Uterus (tissue), 2 donors: ENCODE results near the gene RNF26.

ENCODE experiments used
- CTCF ChIP-seq, 4 experiments: fragments of 200-600 bp in 2 of 4; fragments of 450-650 bp in 2 of 4; sonication (generic) in 2 of 4; IDR thresholded peaks; one replicate each; pipeline ENCODE4 v1.5.1; 2016 to 2019; ENCODE audit warnings: antibody characterized with exemption in 4 of 4, mild to moderate bottlenecking in 2 of 4, moderate library complexity in 1 of 4
- POLR2A ChIP-seq, 2 donors: fragments of 450-650 bp; IDR thresholded peaks; one replicate each; pipeline ENCODE4 v1.6.1; 2016; ENCODE audit warnings: antibody characterized with exemption in 2 of 2, mild to moderate bottlenecking in 1 of 2, moderate library complexity in 1 of 2

- TF ChIP-seq CTCF (IDR thresholded peaks at IDR 0.05) (no peak), POLR2A (IDR thresholded peaks at IDR 0.05) (no peak)
Measured at GRCh38 chr11:119330237-119330636, 4.1 kb upstream of the RNF26 start.
